GM12878 (cell line): ENCODE results near the gene CCNG1. TPM values are rescaled to one million over a fixed set of nuclear protein-coding genes. Genes with fewer than 3 reads are reported as not detected.

Experiments used
- CREB1 ChIP-seq: IDR thresholded peaks from 2 replicates; pipeline ENCODE4 v1.6.1; 2012; ENCODE audit warnings: low read depth, mild to moderate bottlenecking, inconsistent platforms
- FOS ChIP-seq: IDR thresholded peaks from 3 replicates; pipeline ENCODE4 v1.6.1; 2011; ENCODE audit warnings: borderline replicate concordance; ENCODE audit not compliant: insufficient read length; ENCODE audit errors: extremely low read depth
- FOXM1 ChIP-seq: IDR thresholded peaks from 2 replicates; pipeline ENCODE4 v1.6.1; 2012; ENCODE audit warnings: low read depth, mild to moderate bottlenecking, inconsistent platforms, low read length, moderate library complexity
- GABPA ChIP-seq: IDR thresholded peaks from 2 replicates; pipeline ENCODE4 v1.6.1; 2014; ENCODE audit warnings: antibody characterized with exemption, low read depth, mild to moderate bottlenecking, inconsistent platforms
- KDM1A ChIP-seq: fragments of 200-600 bp; sonication (generic); IDR thresholded peaks from 2 replicates; pipeline ENCODE4 v1.6.1; 2016; ENCODE audit warnings: borderline replicate concordance
- POLR2A ChIP-seq: IDR thresholded peaks from 2 replicates; pipeline ENCODE4 v1.6.1; 2011; ENCODE audit warnings: low read depth, mild to moderate bottlenecking, low read length
- RB1 ChIP-seq: fragments of 450-650 bp; formaldehyde crosslinking; IDR thresholded peaks from 2 replicates; pipeline ENCODE4 v1.6.1; 2017; ENCODE audit warnings: mild to moderate bottlenecking, borderline replicate concordance
- ZBED1 ChIP-seq: IDR thresholded peaks from 2 replicates; pipeline ENCODE4 v1.6.1; 2016; ENCODE audit warnings: borderline replicate concordance
- polyA plus RNA-seq, 11 experiments: library from polyadenylated mRNA; depleted of rRNA in 4 of 11; unstranded in 6 of 11; stranded (reverse) in 5 of 11; fragments of >200 nt; fragmentation: Nextera tagmentation in 4 of 11; fragmentation: Illumina TruSeq in 1 of 11; extraction: Ambion mirVana in 4 of 11; extraction: Trizol in 1 of 11; gene quantifications; 1 replicate in 1 of 11; 2 replicates in 10 of 11; pipeline versions ENCODE4 v1.2.1 to v1.2.3, GENCODE V29; 2011 to 2016; ENCODE audit warnings: inconsistent platforms in 2 of 11, missing spikeins in 2 of 11, low read depth in 1 of 11
- total RNA-seq, 4 experiments: library from RNA; depleted of rRNA in 3 of 4; stranded (reverse); fragments of >200 nt in 3 of 4; fragmentation: Illumina TruSeq in 1 of 4; extraction: Trizol in 1 of 4; gene quantifications; 2 replicates each; pipeline versions ENCODE4 v1.2.1 to v1.2.3, GENCODE V29; 2013 to 2021
- TF ChIP-seq, protein P1 (sequence below): fragments of 450-650 bp; IDR thresholded peaks from 2 replicates; pipeline ENCODE4 v1.6.1; 2016; ENCODE audit warnings: mild to moderate bottlenecking
- TF ChIP-seq, protein P2 (sequence below): IDR thresholded peaks from 2 replicates; pipeline ENCODE4 v1.6.1; 2011; ENCODE audit warnings: low read depth, mild to moderate bottlenecking, low read length, moderate library complexity, borderline replicate concordance; ENCODE audit errors: extremely low read depth
- TF ChIP-seq, protein P3 (sequence below): IDR thresholded peaks from 2 replicates; pipeline ENCODE4 v1.6.1; 2012; ENCODE audit warnings: mild to moderate bottlenecking, low read depth, low read length

CCNG1 gene
- total and polyA plus RNA-seq, 10 of the 15 experiments (the other 5 are each of a cell fraction or from before 2014, with no cell fraction given): 90.1 to 274 (median 200) TPM

DNA sequence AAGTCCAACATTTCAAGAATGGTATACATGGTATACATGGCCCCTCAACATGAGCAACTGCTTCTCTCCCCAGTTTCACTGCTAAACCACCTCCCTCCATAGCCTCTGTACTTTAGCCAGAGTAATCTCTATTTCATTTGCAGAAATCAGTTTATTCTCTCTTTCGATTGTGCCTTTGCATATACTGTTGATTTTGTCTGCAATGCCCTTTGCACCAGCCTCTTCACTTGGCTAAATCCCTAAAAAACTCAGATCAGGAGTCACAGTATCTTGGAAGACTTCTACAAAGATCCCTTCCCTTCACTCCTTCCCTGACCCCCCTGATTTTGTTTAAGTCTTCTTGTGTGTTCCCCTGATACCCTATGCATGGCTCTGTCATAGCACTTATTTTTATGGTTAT is 4.9 kb upstream of the CCNG1 start (continued):
- TF ChIP-seq, protein P1, sequence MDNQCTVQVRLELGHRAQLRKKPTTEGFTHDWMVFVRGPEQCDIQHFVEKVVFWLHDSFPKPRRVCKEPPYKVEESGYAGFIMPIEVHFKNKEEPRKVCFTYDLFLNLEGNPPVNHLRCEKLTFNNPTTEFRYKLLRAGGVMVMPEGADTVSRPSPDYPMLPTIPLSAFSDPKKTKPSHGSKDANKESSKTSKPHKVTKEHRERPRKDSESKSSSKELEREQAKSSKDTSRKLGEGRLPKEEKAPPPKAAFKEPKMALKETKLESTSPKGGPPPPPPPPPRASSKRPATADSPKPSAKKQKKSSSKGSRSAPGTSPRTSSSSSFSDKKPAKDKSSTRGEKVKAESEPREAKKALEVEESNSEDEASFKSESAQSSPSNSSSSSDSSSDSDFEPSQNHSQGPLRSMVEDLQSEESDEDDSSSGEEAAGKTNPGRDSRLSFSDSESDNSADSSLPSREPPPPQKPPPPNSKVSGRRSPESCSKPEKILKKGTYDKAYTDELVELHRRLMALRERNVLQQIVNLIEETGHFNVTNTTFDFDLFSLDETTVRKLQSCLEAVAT: no peak
- TF ChIP-seq FOS (no peak), GABPA (no peak), RB1 (no peak), POLR2A (no peak), KDM1A (no peak), ZBED1 (no peak), FOXM1 (no peak), CREB1 (no peak)
- TF ChIP-seq, protein P2, sequence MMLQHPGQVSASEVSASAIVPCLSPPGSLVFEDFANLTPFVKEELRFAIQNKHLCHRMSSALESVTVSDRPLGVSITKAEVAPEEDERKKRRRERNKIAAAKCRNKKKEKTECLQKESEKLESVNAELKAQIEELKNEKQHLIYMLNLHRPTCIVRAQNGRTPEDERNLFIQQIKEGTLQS: no peak
- TF ChIP-seq, protein P3, sequence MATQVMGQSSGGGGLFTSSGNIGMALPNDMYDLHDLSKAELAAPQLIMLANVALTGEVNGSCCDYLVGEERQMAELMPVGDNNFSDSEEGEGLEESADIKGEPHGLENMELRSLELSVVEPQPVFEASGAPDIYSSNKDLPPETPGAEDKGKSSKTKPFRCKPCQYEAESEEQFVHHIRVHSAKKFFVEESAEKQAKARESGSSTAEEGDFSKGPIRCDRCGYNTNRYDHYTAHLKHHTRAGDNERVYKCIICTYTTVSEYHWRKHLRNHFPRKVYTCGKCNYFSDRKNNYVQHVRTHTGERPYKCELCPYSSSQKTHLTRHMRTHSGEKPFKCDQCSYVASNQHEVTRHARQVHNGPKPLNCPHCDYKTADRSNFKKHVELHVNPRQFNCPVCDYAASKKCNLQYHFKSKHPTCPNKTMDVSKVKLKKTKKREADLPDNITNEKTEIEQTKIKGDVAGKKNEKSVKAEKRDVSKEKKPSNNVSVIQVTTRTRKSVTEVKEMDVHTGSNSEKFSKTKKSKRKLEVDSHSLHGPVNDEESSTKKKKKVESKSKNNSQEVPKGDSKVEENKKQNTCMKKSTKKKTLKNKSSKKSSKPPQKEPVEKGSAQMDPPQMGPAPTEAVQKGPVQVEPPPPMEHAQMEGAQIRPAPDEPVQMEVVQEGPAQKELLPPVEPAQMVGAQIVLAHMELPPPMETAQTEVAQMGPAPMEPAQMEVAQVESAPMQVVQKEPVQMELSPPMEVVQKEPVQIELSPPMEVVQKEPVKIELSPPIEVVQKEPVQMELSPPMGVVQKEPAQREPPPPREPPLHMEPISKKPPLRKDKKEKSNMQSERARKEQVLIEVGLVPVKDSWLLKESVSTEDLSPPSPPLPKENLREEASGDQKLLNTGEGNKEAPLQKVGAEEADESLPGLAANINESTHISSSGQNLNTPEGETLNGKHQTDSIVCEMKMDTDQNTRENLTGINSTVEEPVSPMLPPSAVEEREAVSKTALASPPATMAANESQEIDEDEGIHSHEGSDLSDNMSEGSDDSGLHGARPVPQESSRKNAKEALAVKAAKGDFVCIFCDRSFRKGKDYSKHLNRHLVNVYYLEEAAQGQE: no peak
